Skeletal muscle satellite cell (primary cell): ENCODE data around the gene RIMBP2.

Experiments used
- H3K27me3 ChIP-seq: 2 replicates; pipeline ENCODE4 v1.7.0; 2013; ENCODE audit warnings: low read length; ENCODE audit not compliant: control insufficient read depth, insufficient read depth
- H3K36me3 ChIP-seq: 2 replicates; pipeline ENCODE4 v1.7.0; 2013; ENCODE audit warnings: mild to moderate bottlenecking, control low read depth, low read length; ENCODE audit not compliant: insufficient read depth
- H3K4me1 ChIP-seq: 2 replicates; pipeline ENCODE4 v1.7.0; 2013; ENCODE audit warnings: low read length; ENCODE audit not compliant: control insufficient read depth, insufficient read depth
- H3K4me2 ChIP-seq: 2 replicates; pipeline ENCODE4 v1.7.0; 2013; ENCODE audit warnings: mild to moderate bottlenecking, low read length
- H3K4me3 ChIP-seq: 2 replicates; pipeline ENCODE4 v1.7.0; 2013; ENCODE audit warnings: low read length
- H3K9ac ChIP-seq: 2 replicates; pipeline ENCODE4 v1.7.0; 2013; ENCODE audit warnings: mild to moderate bottlenecking, low read depth, low read length, moderate library complexity
- H3K9me3 ChIP-seq: replicated peaks from 2 replicates; pipeline ENCODE4 v1.7.0; 2013; ENCODE audit warnings: mild to moderate bottlenecking, control low read depth, low read length

Gene RIMBP2

GRCh38 chr12:130446846-130447654 is 269.0 kb downstream of the RIMBP2 start:
- Histone ChIP-seq H3K9ac (no peak overlapping the region), H3K4me2 (no peak overlapping the region), H3K36me3 (no peaks in the 10 kb centered on the region), H3K4me1 (no peaks in the 10 kb centered on the region), H3K27me3 (no peaks in the 10 kb centered on the region), H3K4me3 (no peak overlapping the region), H3K9me3 (peaks cover 40% of the 10 kb centered on the region)

GRCh38 chr12:130444986-130445385 is 271.1 kb downstream of the RIMBP2 start:
- peaks cover 35% of the 10 kb centered on the region for H3K9me3 ChIP-seq

DNA sequence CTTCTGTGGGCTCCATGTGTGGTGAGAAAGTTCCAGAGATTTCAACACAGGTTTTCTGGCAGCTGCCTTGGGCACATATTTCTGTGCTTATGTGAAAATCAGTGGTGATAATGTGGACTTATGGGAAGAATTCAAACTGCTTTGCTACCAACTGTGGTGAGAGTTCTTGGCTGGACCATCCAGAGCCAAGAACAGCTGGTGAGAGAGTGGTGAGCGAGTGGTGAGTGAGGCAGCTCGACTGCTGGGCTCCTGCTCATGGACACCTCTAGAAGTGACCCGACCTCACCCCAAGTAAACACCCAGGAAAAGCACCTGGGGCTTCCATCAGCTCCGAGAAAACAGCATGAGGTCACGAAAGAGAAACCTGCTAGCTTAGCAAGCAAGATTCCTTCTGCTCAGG is 272.0 kb downstream of the RIMBP2 start:
- Histone ChIP-seq H3K4me3 (no peak overlapping the region), H3K27me3 (no peaks in the 10 kb centered on the region), H3K4me2 (no peak overlapping the region), H3K4me1 (no peaks in the 10 kb centered on the region), H3K36me3 (no peaks in the 10 kb centered on the region), H3K9me3 (peaks cover 33% of the 10 kb centered on the region), H3K9ac (no peak overlapping the region)

More at GRCh38 chr12:130444986-130445385, 271.1 kb downstream of the RIMBP2 start:
- H3K4me1 ChIP-seq, result no peaks in the 10 kb centered on the region
- H3K36me3 ChIP-seq, result no peaks in the 10 kb centered on the region
- H3K4me2 ChIP-seq, result no peak overlapping the region
- H3K4me3 ChIP-seq, result no peak overlapping the region
- H3K9ac ChIP-seq, result no peak overlapping the region
- H3K27me3 ChIP-seq, result no peaks in the 10 kb centered on the region

GRCh38 chr12:130441771-130442760 is 274.0 kb downstream of the RIMBP2 start:
- Histone ChIP-seq H3K9me3 (peaks cover 33% of the 10 kb centered on the region), H3K4me3 (no peak overlapping the region), H3K9ac (no peak overlapping the region), H3K27me3 (no peaks in the 10 kb centered on the region), H3K4me1 (no peaks in the 10 kb centered on the region), H3K36me3 (no peaks in the 10 kb centered on the region), H3K4me2 (no peak overlapping the region)

- Histone ChIP-seq H3K4me2 (no peak overlapping the region), H3K27me3 (no peaks in the 10 kb centered on the region), H3K4me1 (no peaks in the 10 kb centered on the region), H3K9ac (no peak overlapping the region), H3K36me3 (no peaks in the 10 kb centered on the region), H3K9me3 (peaks cover 26% of the 10 kb centered on the region), H3K4me3 (no peak overlapping the region)
Measured at GRCh38 chr12:130440411-130441080, 275.6 kb downstream of the RIMBP2 start.

- Histone ChIP-seq H3K36me3 (no peaks in the 10 kb centered on the region), H3K9me3 (peaks cover 18% of the 10 kb centered on the region), H3K4me2 (no peak overlapping the region), H3K9ac (no peak overlapping the region), H3K4me3 (no peak overlapping the region), H3K4me1 (no peaks in the 10 kb centered on the region), H3K27me3 (no peaks in the 10 kb centered on the region)
Measured at GRCh38 chr12:130439250-130439649, 276.8 kb downstream of the RIMBP2 start.

GRCh38 chr12:130438711-130439110 is 277.4 kb downstream of the RIMBP2 start:
- no peaks in the 10 kb centered on the region for H3K36me3 ChIP-seq
- H3K9me3 ChIP-seq, result peaks cover 16% of the 10 kb centered on the region
- no peak overlapping the region for H3K4me2 ChIP-seq
- no peak overlapping the region for H3K4me3 ChIP-seq
- no peaks in the 10 kb centered on the region for H3K27me3 ChIP-seq
- H3K9ac ChIP-seq, result no peak overlapping the region
- H3K4me1 ChIP-seq, result no peaks in the 10 kb centered on the region

DNA sequence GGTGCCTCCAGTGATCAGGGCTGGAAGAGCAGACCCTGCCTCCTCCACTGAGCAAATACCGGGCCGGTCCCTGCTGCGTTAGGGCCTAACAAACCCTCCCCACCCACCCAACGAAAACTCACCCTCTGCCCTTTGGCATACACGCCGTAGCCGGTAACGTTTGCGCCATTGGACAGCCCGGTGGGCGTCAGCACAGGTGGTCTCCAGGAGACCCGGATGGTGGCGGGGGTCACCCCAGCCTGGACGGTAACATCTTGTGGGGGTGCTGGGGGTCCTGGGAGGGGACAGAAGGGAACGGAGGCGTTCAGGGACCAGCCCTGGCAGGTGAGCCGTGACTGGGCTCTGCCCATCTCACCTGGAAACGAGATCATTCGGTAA is 277.9 kb downstream of the RIMBP2 start:
- no peak overlapping the region for H3K4me3 ChIP-seq
- no peak overlapping the region for H3K9ac ChIP-seq
- H3K9me3 ChIP-seq, result peaks cover 16% of the 10 kb centered on the region
- no peaks in the 10 kb centered on the region for H3K4me1 ChIP-seq
- no peaks in the 10 kb centered on the region for H3K36me3 ChIP-seq
- H3K4me2 ChIP-seq, result no peak overlapping the region
- no peaks in the 10 kb centered on the region for H3K27me3 ChIP-seq

DNA sequence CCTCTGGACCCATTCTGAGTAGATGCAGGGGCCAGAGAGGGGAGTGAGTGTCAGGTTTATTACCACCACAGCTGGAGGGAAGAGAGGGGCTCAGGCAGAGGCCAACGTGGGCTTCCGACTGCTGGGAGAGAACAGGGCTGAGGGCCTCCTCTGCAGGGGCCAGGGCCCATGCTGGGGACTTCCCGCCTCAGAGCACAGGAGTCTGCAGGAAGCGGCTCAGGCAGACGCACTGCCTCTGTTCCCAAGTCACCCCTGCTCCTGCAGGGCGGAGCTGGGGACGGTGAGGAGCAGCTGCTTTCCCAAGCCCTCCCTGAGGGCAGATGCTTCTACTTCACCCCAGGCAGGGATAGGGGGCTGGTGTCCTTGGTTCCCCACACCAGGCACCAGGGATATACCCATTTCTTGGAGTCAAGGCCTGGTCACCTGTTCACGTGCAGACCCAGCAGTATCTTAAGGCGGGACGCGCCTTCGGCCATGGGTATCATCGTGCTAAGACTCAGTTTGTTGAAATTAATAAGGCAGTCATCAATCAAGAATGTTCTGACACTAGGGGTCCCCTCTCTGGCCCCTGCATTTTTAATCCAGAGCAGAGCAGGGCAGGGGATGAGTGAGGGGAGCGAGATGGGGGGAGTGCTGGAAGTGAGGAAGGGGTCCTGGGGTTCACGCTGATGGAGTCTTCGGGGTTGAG is 278.4 kb downstream of the RIMBP2 start:
- Histone ChIP-seq H3K4me2 (no peak overlapping the region), H3K9ac (no peak overlapping the region), H3K9me3 (peaks cover 18% of the 10 kb centered on the region), H3K27me3 (no peaks in the 10 kb centered on the region), H3K36me3 (no peaks in the 10 kb centered on the region), H3K4me3 (no peak overlapping the region), H3K4me1 (no peaks in the 10 kb centered on the region)

DNA sequence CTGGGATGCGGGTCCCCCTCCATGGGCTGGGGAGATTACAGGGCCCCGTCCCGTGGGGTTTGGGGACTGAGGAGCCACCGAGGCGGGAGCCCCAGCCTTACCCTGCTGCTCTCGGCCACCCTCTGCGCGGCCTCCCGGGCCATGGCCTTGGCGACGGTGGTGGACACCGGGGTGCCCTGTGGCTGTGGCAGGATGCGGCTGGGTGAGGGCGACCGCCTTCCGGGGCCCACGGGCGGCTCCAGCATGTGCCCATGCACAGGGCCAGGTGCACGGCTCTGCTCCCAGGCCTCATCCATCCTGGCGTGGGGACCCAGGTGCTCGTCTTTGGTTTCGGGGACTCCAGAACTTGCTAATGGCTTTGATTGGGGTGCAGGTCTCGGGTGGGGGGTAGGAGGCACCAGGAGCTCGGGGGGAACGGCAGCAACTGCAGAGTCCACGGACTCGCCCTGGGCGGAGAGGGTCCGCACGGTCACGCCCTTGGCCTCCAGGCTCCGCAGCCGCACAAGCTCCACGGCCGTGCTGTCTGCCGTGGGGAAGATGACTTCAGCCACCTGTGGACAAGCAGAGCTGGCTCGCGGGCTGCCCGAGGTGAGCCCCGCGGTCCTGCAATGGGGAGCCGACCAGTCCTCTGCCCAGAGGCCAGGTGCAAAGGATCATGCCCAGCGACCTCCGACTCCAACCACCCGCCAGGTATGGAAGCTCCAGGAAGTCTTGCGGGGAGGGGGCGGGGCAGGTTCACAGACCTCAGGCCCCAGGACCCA is 279.2 kb downstream of the RIMBP2 start:
- Histone ChIP-seq H3K27me3 (no peaks in the 10 kb centered on the region), H3K36me3 (no peaks in the 10 kb centered on the region), H3K4me2 (no peak overlapping the region), H3K9me3 (peaks cover 18% of the 10 kb centered on the region), H3K4me1 (no peaks in the 10 kb centered on the region), H3K9ac (no peak overlapping the region), H3K4me3 (no peak overlapping the region)
